ENCODE results near the gene FPGS. TPM values are rescaled to one million over a fixed set of nuclear protein-coding genes. Genes with fewer than 3 reads are reported as not detected.
A peak's percentile ranks its signal among the peaks of the same experiment; 100 is the strongest.

FPGS gene
- total RNA-seq, 4 donors from 2014 or later: 31.4 to 144 (median 74.8) TPM

DNA sequence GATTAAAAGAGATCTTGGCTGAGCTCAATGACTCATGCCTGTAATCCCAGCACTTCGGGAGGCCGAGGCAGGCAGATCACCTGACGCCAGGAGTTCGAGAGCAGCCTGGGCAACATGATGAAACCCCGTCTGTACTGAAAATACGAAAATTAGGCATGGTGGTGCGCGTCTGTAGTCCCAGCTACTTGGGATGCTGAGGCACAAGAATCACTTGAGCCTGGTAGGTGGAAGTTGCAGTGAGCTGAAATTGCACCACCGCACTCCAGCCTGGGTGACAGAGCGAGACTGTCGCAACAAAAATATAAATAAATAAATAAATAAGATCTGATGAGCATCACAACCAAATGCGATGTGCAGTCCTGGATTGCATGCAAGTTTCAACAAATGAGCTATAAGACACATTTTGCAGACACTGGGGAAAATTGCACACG, 60.5 kb downstream of the FPGS start:
- H3K9me3 ChIP-seq: no peaks in the 10 kb centered on the region
- no peaks in the 10 kb centered on the region for H3K27me3 ChIP-seq
- no peak for TF ChIP-seq POLR2AphosphoS5 (IDR thresholded peaks at IDR 0.05)
- TF ChIP-seq EP300 (IDR thresholded peaks at IDR 0.05; ENCODE audit: low read depth): no peak
- no peak for TF ChIP-seq CTCF (IDR thresholded peaks at IDR 0.05)
- TF ChIP-seq POLR2A (IDR thresholded peaks at IDR 0.05): no peak
- H3K36me3 ChIP-seq: no peaks in the 10 kb centered on the region
- in situ Hi-C loops (cut with MboI; ENCODE audit: low pct_ligation_motif_present in 1 of 4, low pct_unique_long_range_greater_than_20kb in 1 of 4, low sequenced_read_pairs in 3 of 4): loop anchor here in 1 of 4 donors (10.0 kb wide), 2 partner anchors 128 to 268 kb away; partner anchors contain the start of gene TOR2A
- peak overlapping the region; percentile 59 to 76 (median 60) for H3K27ac ChIP-seq
- no peak for DNase-seq
- 81 to 91% methylated on average over 5 to 13 of the region's 13 CpGs for WGBS, 2 donors (ENCODE audit: low coverage in 1 of 2)
- H3K4me1 ChIP-seq: peaks cover 7 to 21% (median 17%) of the 10 kb centered on the region in 4 donors
- intact Hi-C loops (cut with DNase I; ENCODE audit: low total_unique reads): no loop called here
- H3K4me3 ChIP-seq: no peak overlapping the region

Small RNAs within 50 kb of the gene (small RNA-seq; reads per million reads assigned to genes)
- gene RF00019 (0 reads per million in 4 donors), gene RNA5SP296 (0 reads per million in 4 donors)

Other genes starting within 250 kb of the FPGS start
- 100 to 1,000 TPM in 1 of 4 donors, 10 to 100 TPM in 2, 1 to 10 TPM in 1; 7.9 to 193 (median 13.3) TPM for gene STXBP1, start 190.6 kb upstream of the FPGS start, total RNA-seq
- not detected for gene CFAP157, start 95.9 kb upstream of the FPGS start, total RNA-seq
- gene PTRH1, start 87.2 kb upstream of the FPGS start, total RNA-seq: 1 to 10 TPM; 2.4 to 9.7 (median 6.2) TPM
- gene TTC16, start 86.8 kb upstream of the FPGS start, total RNA-seq: not detected
- gene TOR2A, start 67.6 kb upstream of the FPGS start, total RNA-seq: 100 to 1,000 TPM in 1 of 4 donors, 10 to 100 TPM in 3; 31.4 to 126 (median 48.1) TPM
- gene SH2D3C, start 24.2 kb upstream of the FPGS start, total RNA-seq: 10 to 100 TPM in 1 of 4 donors, 1 to 10 TPM in 3; 2.6 to 10.1 (median 3.9) TPM
- gene CDK9, start 16.8 kb upstream of the FPGS start, total RNA-seq: 10 to 100 TPM; 32.6 to 78.9 (median 49.3) TPM
- 10 to 100 TPM; 10.6 to 23.9 (median 17.0) TPM for gene ENG, start 51.8 kb downstream of the FPGS start, total RNA-seq
- 100 to 1,000 TPM in 1 of 4 donors, 10 to 100 TPM in 3; 24.7 to 110 (median 62.4) TPM for gene AK1, start 74.8 kb downstream of the FPGS start, total RNA-seq
- gene ST6GALNAC6, start 96.7 kb downstream of the FPGS start, total RNA-seq: 10 to 100 TPM; 41.0 to 80.4 (median 75.7) TPM
- 10 to 100 TPM; 16.7 to 66.1 (median 47.3) TPM for gene ST6GALNAC4, start 114.2 kb downstream of the FPGS start, total RNA-seq
- gene PIP5KL1, start 127.9 kb downstream of the FPGS start, total RNA-seq: 1 to 10 TPM in 1 of 4 donors, not detected in 3; 4.6 TPM
- gene DPM2, start 135.0 kb downstream of the FPGS start, total RNA-seq: 100 to 1,000 TPM in 1 of 4 donors, 10 to 100 TPM in 3; 20.6 to 249 (median 26.3) TPM
- 100 to 1,000 TPM in 2 of 4 donors, 10 to 100 TPM in 2; 77.0 to 230 (median 96.7) TPM for gene EEIG1, start 178.1 kb downstream of the FPGS start, total RNA-seq